Stimulated activated CD4-positive, alpha-beta T cell treated with anti-CD3 and anti-CD28 coated beads, TNF-alpha, amount 100 ng/mL, for 24 hours (primary cell): ENCODE data around the gene NOSTRIN.
"Not testable (repeated sequence)": the region's sequence is repeated elsewhere in the genome, so short reads cannot be mapped to it uniquely, and the experiment has no call there.

Source experiments
- DNase-seq, 3 experiments: peaks; one replicate each; pipeline ENCODE4 v3.0.0-alpha.2; 2020; ENCODE audit warnings: low read depth in 3 of 3

Gene NOSTRIN, protein sequence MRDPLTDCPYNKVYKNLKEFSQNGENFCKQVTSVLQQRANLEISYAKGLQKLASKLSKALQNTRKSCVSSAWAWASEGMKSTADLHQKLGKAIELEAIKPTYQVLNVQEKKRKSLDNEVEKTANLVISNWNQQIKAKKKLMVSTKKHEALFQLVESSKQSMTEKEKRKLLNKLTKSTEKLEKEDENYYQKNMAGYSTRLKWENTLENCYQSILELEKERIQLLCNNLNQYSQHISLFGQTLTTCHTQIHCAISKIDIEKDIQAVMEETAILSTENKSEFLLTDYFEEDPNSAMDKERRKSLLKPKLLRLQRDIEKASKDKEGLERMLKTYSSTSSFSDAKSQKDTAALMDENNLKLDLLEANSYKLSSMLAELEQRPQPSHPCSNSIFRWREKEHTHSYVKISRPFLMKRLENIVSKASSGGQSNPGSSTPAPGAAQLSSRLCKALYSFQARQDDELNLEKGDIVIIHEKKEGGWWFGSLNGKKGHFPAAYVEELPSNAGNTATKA

DNA sequence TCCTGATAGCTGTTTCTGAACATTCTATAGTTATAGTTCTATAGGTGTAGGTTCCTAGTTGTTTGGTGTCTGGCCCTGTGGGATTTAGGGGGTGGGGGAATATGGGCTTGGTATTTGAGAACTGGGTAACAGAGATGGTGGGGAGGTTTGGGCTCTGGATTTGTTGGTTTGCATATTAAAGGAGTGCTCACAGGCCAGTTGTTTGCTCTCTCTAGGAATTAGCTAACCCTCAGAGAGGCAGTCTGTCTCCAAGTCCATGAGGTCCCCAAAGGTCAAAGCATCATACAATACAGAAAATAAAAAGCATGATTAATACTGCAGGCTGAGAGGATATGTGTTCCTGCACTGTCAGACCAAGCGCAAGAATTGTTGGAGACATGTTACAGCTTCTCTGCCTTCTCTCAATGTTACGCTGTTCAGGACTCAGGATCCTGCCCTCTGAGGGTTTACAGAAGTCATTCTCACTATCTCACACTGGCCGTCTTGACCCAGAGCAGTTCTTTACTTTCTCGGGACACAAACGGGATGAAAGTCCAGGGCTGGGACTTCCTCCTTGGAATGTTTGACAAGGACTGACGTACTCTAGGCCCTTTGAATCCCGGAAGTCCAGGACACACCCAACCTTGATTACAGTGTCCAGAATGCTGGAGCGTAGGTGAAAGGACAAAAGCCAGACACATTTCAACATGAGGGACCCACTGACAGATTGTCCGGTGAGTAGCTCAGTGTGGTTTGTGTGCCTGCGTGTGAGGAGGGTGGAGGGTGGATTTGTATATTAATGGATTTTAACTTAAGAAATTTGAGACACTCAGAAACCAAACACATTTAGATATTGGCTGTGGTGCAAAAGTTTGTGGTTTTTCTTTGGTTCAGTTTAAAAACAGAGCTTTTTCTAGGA lies at the start of gene NOSTRIN:
Gene NOSTRIN (plus strand): TSS at position 677 of the 898 bp plus-strand sequence. CDS start 10 bp downstream, at position 687.
- no peak for DNase-seq

DNA sequence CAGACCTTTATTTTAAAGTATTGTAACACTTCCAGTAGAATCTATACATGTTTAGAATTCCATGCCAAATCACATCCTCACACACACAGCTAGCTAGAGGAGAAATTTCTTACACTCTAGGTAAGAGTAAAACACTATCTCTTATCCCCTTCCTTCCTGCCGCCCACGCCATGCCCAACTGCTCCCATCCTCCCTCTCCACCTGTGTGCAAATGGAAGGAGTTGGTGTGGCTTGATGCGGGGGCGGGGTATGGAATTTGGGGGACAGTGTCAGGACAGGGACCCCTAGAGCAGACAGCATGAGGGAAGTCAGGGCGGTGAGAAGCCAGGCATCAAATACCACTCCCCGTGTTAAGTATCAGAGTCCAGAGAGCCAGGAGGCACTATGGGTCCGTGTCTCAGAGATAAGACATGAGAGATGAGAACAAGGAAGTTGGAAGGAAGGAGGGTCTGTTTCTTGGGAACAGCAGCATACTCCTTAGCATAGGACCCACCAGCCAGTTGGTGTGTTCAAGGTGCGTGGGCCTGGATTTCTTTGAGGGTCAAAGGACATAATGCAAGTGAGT lies 48.6 kb upstream of the NOSTRIN start:
- no peak for DNase-seq

DNA sequence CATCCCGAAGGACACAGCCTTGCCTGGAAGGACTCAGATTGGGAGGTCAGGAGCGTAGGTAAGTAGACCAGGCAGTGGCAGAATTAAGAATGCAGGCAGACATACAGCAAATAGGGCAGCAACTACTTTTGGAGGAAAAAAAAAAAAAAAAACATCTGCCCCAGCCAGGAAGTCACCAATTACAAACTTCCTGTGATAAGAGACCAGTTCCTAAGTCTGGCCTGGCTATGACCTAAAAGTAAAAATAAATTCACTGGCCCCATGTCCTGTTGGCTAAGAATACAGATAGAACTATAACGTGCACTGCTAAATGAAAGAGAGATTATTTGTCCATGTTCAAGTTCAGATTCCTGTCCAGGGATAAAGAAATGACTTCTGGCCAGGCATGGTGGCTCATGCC lies 45.2 kb upstream of the NOSTRIN start:
- no peak for DNase-seq

DNA sequence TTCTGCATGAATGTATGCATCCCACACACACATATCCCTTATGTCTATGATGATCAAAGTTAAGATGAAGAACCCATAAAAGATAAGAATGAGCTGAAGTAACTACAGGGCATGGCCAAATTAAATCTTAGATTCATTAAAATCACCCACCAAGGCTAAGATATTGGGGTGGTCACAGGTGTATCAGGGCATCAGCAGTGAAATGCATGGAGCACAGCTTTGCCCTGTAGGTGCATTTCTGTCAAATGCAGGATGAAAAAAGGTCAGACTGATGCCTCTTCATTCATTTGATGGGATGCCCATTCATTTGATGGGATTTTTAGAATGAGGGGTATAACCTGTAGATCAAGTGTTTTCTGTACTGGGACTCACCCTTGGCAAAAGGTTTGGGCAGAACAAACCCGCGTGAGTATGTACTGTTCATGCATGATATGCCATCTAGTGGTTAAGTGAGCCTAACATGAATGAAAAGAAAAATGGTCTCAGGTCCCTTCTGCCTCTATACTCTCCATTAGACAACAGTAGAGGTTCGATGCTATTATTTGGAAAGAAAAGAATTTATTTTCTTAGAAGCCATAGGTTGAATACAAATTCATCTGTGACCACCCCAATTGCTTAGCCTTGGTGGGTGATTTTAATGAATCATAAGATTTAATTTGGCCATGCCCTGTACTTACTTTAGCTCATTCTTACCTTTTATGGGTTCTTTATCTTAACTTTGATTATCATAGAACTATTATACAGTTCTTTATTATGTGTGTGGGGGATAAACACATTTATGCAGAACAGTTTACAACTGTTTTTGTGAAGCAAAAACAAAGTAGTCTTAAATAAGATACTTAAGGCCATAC lies 43.2 kb upstream of the NOSTRIN start:
- DNase-seq = no peak

DNA sequence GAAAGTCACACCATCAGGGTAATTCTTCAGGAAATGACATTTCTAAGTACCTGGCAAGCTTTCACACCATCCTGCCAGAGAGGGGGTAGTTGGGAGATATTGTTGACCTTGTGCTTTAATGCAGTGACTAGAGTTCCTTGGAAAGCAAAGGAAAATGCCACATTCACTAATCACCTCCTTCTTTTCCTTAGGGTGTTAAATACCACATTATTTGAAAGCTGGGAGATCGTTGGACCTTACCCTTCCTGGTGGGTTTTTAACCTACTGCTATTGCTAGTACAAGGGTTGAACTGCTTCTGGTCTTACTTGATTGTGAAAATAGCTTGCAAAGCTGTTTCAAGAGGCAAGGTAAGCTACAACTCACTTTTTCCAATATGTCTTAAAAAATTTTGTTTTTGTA lies 37.0 kb upstream of the NOSTRIN start:
- no peak for DNase-seq

DNA sequence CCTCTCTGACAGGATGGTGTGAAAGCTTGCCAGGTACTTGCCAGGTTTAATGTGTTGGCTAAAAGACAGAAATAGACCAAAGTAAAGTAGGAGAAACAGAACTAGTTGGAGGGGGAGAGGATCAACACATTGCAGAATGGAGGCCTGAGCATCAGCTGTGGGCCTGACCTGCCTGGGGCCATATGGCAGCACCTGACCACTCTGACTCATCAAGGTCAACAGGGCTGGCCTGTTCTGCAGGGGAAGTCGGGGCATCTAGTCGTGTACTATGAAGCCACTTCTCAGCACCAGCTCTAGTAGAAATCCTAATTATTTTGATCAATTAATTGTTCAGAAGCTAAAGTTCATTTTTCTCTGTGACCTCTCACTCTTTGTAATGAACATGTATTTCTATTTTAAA lies 35.8 kb upstream of the NOSTRIN start:
- DNase-seq = no peak

DNA sequence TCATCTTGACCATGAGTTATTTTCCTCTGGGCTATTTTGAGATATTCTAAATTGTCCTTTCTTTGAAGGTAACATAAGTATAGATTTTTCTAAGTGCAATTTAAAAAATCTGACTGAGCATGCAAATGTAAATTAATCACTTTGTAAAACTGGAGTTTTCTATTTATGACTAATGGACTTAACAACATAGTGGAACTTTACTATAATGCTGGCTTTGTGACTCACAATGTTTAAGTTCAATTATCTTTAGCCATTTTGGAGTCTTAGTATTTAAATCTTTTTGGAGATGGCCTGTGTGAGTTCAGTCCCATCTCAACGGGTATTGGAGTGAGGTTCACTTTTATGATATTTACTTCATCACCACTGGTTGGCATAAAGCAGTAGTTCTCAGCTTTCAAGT lies 35.2 kb upstream of the NOSTRIN start:
- DNase-seq = no peak

DNA sequence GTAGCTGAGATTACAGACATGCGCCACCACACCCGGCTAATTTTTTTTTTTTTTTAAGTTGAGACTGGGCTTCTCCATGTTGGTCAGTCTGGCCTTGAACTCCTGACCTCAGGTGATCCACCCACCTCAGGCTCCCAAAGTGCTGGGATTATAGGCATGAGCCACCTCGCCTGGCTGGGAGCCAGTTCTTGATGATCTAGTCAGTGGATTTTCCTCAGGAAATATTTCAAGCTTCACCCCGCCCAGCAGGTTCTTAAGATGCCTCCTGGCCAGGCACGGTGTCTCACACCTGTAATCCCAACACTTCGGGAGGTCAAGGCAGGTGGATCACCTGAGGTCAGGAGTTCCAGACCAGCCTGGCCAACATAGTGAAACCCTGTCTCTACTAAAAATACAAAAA lies 34.1 kb upstream of the NOSTRIN start:
- not testable (repeated sequence) for DNase-seq

DNA sequence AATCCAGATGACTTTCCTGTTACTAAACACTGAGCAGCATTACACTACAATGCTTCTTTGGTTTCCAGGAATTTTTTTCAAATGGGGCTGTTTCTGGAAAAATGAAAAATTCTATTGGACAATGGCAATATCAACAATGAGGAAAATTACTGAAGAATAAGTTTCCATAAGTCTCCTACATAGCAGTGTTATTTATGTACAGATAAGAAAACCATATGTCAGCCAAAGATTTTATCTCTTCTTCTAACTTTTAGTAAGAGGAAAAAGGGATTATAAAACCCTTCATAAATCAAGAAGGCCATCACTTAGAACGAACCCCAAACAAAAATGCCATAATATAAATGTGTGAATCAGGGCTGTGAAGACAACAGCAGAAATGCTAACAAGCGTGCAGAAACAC lies 31.6 kb upstream of the NOSTRIN start:
- no peak for DNase-seq

DNA sequence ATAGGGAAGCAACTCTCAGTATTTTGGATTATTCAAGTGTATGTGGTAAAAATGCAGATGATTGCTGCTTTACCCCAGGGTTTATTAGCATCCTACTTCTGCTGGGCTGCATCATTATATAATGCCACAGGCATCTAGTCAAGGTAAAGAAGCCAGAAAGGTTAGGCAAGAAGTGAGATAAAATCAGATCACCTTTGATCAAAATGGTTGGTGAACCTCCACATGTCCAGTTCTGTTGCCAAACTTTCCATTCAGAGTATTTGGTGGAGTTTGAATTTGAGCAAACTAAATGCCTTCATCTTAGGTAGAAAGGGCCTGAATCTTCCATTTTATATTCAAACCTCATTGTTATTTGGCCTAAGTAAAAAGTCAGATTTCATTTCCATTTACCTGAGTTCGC lies 29.7 kb upstream of the NOSTRIN start:
- no peak for DNase-seq

DNA sequence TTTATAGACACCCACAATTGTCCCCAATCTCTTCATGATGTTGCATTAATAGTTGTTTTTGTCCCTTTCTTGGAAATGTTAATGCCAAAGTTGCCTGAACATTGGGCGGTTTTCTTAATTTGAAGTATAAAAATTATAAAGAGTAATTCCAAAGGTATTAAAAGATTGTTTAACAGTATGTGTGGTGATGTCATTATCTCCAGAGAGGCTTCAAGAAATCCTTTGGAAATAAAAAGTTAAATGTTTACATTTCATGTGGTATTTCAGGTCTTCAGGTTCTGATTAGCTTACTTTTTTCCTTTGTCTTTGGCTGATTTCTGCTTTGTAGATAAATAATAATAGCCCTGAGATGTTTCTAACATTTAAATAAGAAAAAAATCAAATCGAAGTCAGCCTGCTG lies 29.3 kb upstream of the NOSTRIN start:
- DNase-seq = no peak

DNA sequence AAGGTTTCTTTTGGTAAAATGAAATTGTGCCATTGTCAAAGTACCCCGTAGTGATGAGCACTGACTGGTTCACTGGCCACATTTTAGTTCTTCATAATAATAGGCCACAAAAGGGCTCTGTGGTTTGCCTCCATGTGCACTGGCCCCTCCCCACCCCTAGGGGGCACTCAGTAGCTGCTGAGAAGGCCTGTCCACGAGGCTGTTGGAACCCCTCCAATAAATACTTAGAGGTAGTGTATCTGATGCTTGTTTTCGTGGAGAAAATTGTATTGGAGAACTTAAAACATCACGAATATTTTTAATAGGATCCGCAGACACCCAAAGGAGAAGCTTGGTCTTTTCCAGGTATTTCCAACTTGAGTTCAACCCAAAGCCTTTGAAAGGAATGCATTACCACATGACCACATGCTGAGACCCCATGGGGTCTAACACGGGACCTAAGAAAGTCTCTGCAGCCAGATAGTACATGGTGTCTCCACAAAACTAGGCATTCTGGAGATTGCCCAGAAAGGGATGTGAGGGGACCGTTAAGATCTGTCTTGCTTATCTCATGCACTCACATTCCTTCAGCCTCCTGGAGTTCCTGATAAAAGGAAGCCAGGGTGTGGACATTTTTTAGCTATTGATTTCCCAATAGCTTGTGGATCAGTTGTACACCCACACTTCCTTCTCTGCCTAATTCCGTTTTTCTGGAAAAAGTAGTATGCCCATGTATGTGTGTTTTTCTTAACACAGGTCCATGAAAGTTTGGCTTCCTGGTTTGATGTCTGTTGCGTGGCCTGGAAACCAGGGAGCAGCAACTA lies 28.5 kb upstream of the NOSTRIN start:
- DNase-seq = peak in 1 of 3 experiments; percentile 18

DNA sequence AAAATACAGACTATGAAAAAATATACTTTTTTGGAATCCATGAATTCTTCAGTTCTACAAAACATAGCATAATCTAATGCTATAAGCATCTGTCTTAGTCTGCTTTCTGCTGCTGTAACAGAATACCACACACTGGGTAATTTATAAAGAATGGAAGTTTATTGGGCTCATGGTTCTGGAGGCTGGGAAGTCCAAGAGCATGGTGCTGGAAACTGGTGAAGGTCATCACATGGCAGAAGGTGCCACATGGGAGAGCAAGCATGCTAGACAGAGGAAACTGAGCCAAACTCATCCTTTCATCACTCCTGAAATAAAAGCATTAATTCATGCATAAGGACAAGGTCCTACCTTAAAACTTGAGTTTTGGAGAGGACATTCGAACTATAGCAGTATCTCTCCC lies 26.6 kb upstream of the NOSTRIN start:
- no peak for DNase-seq

DNA sequence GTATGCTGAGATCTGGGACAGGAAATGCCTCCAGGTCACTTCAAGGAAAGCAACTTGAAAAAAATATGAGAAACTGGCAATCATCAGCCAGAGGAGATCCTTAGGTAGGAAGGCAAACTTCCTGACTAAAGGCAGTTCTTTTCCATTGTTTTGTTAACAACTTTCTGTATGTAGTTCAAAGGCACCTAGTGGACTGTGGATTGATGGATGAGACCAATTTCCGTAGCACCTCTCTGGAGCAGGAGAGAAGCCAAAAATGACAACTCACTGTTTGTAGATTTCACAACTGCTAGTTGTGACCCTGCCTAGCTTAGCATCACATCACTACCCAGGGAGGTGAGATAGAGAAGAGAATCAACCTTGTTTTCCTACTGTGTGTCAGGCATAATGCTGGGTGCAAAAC lies 21.8 kb upstream of the NOSTRIN start:
- no peak for DNase-seq

DNA sequence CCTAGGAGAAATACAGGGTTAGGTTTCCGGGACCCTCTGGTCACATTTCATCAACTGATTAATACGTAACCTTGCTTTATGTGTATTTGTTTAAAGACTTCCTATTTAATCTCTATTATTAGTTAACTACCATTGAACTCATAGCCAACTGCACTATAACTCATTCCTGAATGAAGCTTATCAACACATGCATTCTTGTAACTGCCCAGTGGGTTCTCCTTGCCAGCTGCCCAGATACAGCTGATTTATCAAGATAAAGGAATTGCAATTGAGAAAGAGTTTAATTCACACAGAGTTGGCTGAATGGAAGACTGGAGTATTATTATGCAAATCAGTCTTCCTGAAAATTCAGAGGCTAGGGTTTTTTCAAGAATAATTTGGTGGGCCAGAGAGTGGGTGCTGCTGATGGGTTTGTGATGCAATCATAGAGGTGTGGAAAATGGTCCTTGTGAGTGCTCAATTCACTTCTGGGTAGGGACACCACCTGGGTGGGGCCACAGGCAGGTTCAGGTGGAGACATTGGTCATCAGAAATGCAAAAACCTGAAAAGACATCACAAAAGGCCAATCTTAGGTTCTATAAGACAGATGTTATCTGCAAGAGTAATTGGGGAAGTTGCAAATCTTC lies 21.1 kb upstream of the NOSTRIN start:
- DNase-seq = no peak

DNA sequence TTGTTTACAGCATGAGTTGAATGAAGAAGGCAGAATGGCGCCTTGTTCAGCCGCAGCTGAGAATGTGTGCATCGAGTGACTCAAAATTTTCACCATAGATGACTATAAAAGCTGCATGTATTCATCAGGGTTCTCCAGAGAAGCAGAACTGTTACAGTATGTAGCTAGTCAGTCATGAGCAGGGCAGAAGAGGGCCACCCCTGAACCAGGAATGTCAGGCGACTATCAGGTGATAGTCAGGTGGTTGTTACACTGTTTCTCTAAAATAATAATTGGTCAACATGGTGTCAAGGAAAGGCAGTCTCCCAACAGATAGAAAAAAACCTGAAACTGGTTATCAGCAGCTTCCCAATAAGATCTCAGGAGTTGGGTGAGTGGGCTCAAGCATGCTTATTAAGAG lies 20.2 kb upstream of the NOSTRIN start:
- no peak for DNase-seq

DNA sequence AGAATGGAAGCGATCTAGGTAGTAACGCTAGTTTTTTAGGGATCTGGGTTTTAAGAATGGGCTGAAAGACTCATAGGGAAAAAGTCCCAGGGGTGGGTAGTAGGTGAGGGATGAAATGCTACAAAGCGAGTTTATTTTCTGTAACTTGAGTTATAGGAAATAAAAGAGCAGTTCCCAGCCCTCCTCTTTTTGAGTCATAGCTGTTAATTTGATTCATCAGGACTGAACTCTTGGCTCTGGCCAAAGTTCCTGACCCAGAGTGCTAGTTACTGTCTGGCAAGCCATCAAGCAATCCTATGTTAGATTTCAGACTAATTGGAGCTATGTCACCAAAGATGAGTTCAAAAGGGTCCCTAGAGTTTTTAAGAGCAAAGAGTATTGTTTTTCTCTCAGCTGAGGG lies 17.4 kb upstream of the NOSTRIN start:
- no peak for DNase-seq

DNA sequence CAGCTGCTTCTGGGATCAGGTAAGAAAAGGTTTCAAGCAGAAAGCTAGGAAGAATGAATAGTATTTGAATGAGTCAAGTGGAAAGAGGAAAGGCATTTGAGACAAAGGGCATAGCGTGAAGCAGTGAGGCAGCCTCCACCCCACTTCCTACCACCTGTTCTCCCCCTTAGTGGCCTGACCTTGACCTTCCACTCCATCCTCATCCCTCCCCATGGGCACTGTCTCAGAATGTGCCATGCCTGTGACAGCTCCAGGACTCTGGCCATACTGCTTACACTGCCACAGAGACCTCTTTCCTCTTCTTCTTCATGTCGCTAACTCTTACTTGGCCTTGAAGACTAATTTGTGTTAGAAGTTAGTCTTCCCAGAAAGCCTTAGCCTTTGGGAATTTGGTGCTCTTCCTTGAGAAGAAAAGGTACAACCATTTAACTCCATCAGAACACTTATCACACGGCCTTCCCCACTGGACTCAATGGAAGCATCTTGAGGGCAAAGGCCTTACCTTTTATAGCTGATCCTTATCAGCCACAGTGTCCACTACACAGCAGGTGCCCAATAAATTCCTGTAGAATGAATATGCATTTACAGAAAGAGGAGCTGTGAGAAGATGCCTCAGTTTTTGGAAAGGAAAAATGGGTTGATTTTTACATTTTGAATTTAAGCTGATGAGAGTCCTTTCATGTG lies 15.2 kb upstream of the NOSTRIN start:
- no peak for DNase-seq

DNA sequence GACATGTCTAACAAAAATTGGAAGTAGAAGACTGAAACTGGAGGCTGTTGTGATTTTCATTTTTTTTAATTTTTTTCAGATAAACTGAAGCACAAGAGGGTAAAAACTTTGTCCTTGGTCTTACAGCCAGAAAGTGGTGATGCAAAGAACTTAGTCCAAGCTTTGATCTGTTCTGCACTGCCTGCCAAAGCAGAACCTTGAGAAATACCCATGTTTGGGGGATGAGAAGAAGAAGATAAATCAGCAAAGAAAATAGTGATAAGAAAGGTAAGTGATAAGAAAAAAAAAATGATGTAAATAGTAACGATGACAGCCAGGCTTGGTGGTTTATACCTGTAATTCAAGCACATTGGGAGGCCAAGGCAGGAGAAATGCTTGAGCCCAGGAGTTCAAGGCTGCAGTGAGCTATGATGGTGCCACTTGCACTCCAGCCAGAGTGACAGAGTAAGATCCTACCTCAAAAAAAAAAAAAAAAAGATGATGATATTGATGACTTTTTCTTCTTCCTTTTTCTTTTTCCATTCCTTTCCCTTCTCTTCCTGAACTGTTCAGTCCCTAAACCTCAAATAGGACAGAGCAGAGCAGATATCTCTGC lies 14.6 kb upstream of the NOSTRIN start:
- no peak for DNase-seq
